Left forelimb (tissue), 1 donor: ENCODE results near the gene LBX2.
A peak's percentile ranks its signal among the peaks of the same experiment; 100 is the strongest.
"Not testable (repeated sequence)": the region's sequence is repeated elsewhere in the genome, so short reads cannot be mapped to it uniquely, and the experiment has no call there.

Source experiments
- DNase-seq: peaks from one replicate; pipeline ENCODE4 v3.0.0-alpha.2; 2018; ENCODE audit warnings: low spot score

The LBX2 gene

DNA sequence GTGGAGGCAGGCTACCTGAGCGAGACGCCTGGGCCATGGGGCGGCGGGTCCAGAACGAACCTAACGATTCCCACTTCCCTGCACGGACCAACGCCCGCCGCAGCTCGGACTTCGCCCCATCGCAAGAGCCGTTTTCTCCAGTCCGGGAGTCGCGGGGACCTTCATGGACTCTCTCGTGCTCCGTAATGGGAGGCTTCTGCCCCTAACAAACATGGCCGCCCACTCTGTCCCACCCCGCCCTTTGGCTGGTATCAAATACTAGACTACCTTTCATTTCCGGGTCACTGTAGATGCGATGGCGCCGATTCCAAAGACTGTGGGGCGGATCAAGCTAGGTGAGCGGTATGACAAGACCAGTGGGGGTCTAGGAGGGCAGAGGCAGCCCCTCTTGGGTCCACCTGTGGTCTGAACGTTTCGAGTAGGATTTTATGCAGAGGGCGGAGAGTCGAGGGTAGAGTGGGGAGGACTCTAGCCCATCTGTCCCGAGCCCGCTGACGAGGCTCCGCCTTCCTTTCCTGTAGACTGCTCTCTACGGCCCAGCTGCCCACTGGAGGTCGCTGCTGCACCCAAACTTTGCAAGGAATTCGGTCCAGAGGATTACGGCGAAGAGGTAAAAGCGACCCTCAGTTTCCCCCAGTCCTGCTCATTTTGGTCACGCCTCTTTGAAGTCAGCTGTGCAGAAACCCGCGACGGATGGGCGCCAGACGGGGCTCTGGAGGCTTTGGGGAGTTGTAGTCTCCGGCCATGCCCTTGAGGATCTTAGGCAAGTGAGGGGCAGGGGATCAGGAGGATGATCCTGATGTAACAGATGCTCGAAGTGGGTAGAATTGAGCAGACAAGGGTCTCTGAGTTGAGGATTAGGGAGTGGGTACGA is 16.4 kb downstream of the LBX2 start, which contains the start of the genes CCDC142 and TTC31:
TSS of gene CCDC142 (minus strand) at position 198 of the 874 bp plus-strand sequence. CDS start at position 37, 161 bp downstream.
TSS of gene TTC31 (plus strand) at position 281 of the 874 bp plus-strand sequence. CDS start at position 296, 15 bp downstream.
- DNase-seq: peak; percentile 96

DNA sequence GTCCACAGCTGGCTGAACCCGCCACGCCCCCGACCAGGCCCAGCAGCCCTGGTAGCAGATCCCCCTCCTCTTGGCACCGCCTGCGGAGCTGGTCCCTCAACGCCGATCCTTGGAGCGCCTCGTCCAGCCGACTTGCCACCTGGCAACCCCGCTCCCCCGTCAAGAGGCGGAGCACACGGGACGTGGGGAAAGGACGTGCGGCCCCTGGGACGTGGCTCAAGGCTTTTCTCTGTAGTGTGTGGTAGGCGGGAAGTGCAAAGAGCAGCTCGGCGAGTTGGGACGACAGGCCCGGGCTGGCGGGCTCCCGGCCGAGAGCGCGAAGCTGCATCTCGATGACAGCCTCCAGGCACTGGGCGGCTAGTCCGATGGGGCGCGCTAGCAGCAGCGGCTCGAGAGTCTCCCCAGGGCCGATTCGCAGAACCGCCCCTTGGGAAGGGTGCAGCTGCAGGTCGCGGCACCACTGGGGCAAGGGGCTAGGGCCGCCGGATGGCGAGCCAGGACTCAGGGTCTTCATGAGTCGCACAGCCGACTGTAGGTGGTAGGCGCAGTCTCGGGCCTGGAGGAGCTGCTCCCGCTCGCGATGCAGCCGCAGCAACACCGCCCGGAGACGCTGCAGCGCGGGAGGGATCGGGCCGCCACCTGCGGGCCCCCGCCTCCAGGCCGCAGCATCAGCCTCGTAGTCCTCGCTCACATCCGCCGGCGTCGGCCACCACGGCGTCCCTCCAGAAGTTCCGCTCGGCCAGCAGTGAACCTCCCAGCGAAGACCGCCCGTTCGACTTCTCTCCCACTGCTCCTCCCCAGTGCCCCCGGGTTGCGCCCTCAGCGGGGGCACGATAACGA is 17.2 kb downstream of the LBX2 start:
- DNase-seq: no peak

DNA sequence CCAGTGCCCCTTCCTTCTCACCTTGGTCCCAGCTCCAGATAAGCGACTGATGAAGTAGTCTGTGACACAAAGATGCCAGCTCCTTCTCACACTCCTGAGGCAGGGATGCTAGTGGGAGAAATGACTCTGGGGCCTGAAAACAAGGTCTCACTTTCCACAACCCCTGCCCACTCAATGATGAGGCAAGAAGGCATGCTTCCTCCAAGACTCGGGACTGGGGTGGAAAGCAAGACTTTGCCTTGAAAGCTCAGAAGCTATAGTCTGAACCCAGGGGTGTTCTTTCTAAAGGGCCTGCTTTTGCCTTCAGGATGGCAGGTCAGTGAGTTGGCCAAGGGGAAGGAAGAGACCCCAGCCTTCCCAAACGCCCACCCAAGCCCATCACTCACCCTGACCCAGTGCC is 18.0 kb downstream of the LBX2 start:
- DNase-seq: no peak

GRCh38 chr2:74474899-74475298 is 24.5 kb downstream of the LBX2 start:
- no peak for DNase-seq

DNA sequence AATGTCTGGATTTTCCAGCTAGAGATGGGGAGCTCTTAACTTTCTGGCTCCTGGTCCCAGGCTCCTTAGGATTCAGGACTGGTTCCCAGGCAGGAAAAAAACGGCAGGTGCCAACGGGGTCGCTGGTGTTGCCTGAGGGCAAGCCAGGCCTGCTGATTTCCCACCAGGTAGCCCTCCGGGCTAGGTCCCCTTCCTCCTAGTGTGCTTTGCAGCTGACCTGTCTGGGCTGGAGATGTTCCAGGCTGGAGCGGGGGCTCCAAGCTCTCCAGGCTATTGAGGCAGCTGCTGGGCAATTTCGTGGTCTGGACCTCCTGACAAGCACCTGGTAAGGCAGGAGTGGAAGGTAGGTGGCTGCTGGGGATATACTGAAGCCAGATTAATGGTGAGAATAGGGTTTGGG is 24.9 kb downstream of the LBX2 start:
- no peak for DNase-seq

GRCh38 chr2:74472945-74473258 is 26.5 kb downstream of the LBX2 start:
- no peak for DNase-seq

DNA sequence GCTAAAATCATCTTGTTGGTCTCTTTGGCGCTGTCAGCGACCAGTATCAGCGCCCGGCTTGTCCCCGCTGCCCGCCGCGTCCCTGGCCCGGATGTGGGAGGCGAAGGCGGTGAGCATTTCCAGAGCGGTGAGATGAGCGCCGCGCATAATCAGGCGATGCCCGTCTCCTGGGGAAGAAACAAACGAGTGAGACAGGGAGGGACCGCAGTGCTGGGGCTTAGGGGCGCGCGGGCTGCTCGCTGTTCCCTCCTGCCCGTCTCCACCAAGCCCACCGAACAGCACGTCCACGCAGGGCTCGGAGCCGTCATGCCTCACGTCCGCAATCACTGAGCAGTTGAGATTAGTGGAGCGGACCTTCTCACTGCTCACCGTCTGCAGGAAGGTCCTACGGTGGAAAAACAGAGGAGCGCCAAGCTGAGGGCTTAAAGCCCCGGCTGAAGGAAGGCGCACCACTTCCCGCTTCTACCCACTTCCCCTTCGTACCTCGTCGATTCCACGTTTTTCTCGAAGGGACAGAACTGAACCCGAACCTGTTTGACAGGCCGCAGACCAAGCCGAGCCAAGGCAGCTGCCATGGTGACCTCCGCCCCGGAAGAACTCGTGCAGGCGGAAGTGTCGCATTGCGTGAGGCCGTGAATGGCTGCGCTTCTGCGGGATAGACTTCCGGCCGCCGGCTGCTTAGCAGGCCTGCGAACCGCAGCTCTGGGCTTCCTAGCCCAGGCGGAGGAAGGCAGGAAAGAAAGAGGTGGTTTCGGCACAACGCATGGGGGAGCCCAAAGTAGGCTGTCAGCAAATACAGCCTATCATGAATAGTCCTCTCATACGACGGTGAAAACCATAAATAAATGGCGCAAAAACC is 27.1 kb downstream of the LBX2 start, which contains the start of gene MRPL53:
TSS of gene MRPL53 (minus strand) at position 595 of the 859 bp plus-strand sequence. CDS start at position 575, 20 bp downstream.
- peak; percentile 97 for DNase-seq

GRCh38 chr2:74471332-74472065 is 27.9 kb downstream of the LBX2 start:
- DNase-seq: no peak

DNA sequence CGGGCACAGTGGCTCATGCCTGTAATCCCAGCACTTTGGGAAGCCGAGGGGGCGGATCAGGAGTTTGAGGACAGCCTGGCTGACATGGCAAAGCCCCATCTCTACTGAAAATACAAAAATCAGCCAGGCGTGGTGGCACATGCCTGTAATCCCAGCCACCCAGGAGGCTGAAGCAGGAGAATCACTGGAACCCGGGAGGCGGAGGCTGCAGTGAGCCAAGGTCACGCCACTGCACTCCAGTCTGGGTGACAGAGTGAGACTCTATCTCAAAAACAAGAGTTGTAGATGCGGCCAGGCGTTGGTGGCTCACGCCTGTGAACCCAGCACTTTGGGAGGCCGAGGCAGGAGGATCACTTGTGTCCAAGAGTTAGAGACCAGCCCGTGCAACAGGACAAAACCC is 28.7 kb downstream of the LBX2 start:
- not testable (repeated sequence) for DNase-seq

- DNase-seq: no peak
Measured at GRCh38 chr2:74464406-74464805, 35.0 kb downstream of the LBX2 start.

DNA sequence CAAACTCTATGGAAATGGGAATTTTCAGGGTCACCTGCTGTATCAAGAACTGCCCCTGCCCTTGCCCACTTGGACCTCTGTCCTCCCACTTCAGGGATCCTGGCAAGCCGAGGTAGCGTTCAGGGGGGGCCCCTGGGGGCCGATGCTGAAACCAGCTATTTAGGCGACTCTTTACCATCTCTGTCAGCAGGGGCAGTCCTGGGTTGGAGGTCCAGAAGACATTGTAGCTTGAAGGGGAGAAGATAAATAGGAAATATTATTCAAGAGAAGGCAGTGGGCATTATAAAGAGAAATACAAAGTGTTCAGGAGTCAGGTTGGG is 36.7 kb downstream of the LBX2 start:
- no peak for DNase-seq

DNA sequence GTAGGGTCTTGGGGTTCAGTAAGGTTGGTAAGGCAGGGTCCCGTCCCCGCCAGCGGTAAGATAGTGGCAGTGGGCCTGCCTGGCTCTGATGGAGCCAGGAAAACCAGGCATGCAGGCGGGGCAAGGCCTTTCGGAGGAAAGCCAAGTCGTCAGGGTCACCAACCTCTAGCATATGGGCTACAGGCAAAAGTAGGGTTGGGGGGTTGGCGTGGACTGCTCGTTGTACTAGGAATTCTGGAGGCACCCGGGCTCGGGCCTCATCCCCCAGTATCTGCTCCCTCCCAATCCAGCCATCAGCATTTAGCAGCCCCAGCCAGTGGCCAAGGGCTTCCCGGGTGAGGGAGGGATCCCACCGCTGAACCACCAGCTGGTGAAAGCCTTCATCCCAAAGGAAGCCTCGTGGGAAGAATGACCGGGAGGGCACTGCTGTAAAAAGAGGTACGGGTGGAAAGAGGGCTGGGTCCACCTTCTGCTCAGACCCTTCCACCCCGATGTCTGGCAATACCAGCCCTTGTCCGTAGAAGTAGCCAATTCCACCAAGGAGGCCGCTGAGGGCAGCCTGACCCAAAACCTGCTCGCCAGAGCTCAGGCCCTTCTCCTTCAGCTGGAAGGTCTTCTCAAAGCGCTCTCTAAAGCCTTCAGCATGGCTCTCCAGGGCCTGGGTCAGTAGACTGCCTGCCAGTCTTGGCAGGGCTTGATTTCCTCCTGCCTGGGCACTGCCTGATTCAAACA is 37.2 kb downstream of the LBX2 start:
- no peak for DNase-seq

DNA sequence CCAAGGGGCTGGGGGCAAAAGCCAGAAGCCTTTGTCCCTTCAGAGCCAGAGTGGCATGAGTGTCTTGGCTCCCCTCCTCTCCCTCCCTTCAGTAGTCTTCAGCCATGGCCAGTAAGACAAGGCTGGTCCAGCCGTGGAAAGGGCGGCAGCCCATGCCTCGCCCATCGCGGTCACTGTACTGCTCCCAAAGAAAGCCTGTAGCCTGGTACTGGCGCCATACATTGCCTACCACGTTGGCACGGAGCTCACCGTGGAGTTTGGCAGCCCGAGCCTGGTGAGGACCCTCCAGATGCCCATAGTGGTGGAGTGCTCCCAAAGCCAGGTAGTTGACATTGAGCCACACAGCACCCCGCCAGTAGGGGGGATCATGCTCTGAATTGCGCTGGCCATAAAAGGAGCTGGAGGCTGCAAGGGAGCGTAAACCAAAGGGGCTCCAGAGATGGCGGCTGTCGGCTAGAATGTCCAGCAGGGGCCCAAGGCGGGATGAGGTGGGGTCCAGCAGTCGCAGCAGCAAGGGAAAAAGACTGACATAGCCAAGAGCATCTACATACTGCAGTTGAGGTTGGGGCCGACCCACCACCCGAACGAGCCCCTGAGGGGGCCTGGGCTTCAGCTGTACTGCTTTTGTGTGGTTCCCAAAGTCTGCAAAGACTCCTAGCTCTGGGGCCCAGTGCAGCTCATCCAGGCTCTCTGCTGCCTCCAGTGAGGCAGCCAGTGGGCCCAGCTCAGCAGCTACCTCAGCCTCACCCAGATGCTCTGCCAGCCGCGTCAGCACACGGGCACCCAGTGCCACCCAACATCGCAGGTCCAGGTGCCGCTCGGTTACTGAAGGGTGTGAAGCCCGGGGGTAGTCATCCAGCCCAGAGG is 38.0 kb downstream of the LBX2 start:
- DNase-seq: no peak

DNA sequence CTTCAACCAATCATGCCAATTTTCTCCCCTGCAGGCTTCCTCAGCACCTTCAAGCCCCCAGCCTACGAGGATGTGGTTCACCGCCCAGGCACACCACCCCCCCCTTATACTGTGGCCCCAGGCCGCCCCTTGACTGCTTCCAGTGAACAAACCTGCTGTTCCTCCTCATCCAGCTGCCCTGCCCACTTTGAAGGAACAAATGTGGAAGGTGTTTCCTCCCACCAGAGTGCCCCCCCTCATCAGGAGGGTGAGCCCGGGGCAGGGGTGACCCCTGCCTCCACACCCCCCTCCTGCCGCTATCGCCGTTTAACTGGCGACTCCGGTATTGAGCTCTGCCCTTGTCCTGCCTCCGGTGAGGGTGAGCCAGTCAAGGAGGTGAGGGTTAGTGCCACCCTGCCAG is 39.2 kb downstream of the LBX2 start:
- not testable (repeated sequence) for DNase-seq

- not testable (repeated sequence) for DNase-seq
Measured at GRCh38 chr2:74459503-74460118, 39.8 kb downstream of the LBX2 start.

DNA sequence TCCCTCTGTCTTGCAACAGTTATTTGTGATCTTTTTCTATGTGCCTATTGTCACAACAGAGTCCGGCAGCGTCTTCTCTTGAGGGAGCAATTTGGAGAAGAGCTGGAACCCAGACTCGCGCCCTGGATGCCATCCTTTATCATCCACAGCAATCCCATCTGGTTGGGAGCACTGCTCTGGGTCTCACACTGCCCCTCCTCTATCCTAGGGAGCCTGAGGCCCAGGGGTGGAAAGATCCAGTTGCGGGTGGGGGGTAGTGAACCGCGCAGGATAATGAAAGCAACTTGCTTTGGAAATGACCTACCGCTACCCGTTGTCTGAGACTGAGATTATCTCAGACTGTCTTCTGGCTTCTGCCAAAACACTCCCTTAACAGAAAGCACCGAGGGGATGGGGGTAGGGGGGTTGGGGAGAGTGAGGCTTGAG is 40.5 kb downstream of the LBX2 start:
- no peak for DNase-seq

- DNase-seq: peak; percentile 99
Measured at GRCh38 chr2:74458132-74458937, 41.1 kb downstream of the LBX2 start, which contains the start of gene WBP1. TSS of gene WBP1 (plus strand) at chr2:74458438. CDS start at chr2:74458603, 165 bp downstream.

DNA sequence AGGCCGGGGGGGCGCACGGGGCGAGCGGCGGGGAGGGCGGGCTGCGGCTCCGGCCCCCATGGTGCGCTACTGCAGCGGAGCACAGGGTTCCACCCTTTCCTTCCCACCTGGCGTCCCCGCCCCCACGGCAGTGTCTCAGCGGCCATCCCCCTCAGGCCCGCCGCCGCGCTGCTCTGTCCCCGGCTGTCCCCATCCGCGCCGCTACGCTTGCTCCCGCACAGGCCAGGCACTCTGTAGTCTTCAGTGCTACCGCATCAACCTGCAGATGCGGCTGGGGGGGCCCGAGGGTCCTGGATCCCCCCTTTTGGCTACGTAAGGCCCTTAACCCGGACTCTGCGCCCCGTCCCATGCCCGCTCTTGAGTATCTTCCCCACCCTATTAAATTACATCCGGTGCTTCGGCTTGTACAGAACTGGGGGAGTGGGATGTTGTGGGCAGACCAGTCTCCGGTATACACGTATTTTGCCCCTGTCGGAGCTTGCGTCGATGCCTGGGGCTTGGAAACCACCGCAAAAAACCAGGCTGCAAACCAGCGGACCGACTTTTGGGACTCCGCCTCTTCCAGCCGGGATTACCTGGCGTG is 41.8 kb downstream of the LBX2 start:
- DNase-seq: peak; percentile 85
